OCI-LY1 (cell line): Measurements from ENCODE around the gene NHP2.

Experiments
- H2AFZ ChIP-seq: fragments of 200-600 bp; sonication (generic), shearing (Covaris generic); 2 replicates; pipeline ENCODE4 v1.6.0; 2014; ENCODE audit warnings: antibody characterized with exemption, mild to moderate bottlenecking, low read length
- H3F3A ChIP-seq: fragments of 200-600 bp; sonication (generic), shearing (Covaris generic); 2 replicates; pipeline ENCODE4 v1.6.0; 2014; ENCODE audit warnings: mild to moderate bottlenecking, antibody characterized with exemption, low read length, moderate library complexity; ENCODE audit not compliant: insufficient read depth
- H3K27ac ChIP-seq: fragments of 200-600 bp; sonication (generic); 2 replicates; pipeline ENCODE4 v1.5.1; 2014; ENCODE audit warnings: low read length, mixed run types, mild to moderate bottlenecking, low read depth; ENCODE audit not compliant: poor library complexity, severe bottlenecking
- H3K27me3 ChIP-seq: fragments of 200-600 bp; sonication (generic); 2 replicates; pipeline ENCODE4 v1.6.0; 2014; ENCODE audit warnings: antibody characterized with exemption, mild to moderate bottlenecking, low read length, moderate library complexity; ENCODE audit not compliant: insufficient read depth
- H3K36me3 ChIP-seq: fragments of 200-600 bp; sonication (generic); 2 replicates; pipeline ENCODE4 v1.6.1; 2014; ENCODE audit warnings: mild to moderate bottlenecking, antibody characterized with exemption, low read length, moderate library complexity, mixed read lengths; ENCODE audit not compliant: insufficient read depth
- H3K4me1 ChIP-seq: fragments of 200-600 bp; sonication (generic); 2 replicates; pipeline ENCODE4 v1.5.1; 2014; ENCODE audit warnings: mild to moderate bottlenecking, low read length, moderate library complexity; ENCODE audit not compliant: insufficient read depth, severe bottlenecking
- H3K4me2 ChIP-seq: fragments of 200-600 bp; sonication (generic), shearing (Covaris generic); 2 replicates; pipeline ENCODE4 v1.6.1; 2014; ENCODE audit warnings: low read length
- H3K4me3 ChIP-seq: fragments of 200-600 bp; sonication (generic); 2 replicates; pipeline ENCODE4 v1.5.1; 2014; ENCODE audit warnings: low read length, low read depth, mild to moderate bottlenecking, mixed read lengths; ENCODE audit not compliant: poor library complexity, severe bottlenecking
- H3K79me2 ChIP-seq: fragments of 200-600 bp; shearing (Covaris generic); 2 replicates; pipeline ENCODE4 v1.6.1; 2016; ENCODE audit warnings: mixed run types, low read length, mixed read lengths; ENCODE audit not compliant: insufficient read depth
- H3K9ac ChIP-seq: fragments of 200-600 bp; sonication (generic), shearing (Covaris generic); 2 replicates; pipeline ENCODE4 v1.6.1; 2014; ENCODE audit warnings: mild to moderate bottlenecking, low read length, mixed read lengths
- H3K9me2 ChIP-seq: fragments of 200-600 bp; sonication (generic), shearing (Covaris generic); 2 replicates; pipeline ENCODE4 v1.6.1; 2014; ENCODE audit warnings: low read depth, mild to moderate bottlenecking, low read length, mixed read lengths
- H3K9me3 ChIP-seq: fragments of 200-600 bp; shearing (Covaris generic); 2 replicates; pipeline ENCODE4 v1.6.1; 2014; ENCODE audit warnings: low read length, mixed read lengths
- H4K20me1 ChIP-seq: fragments of 200-600 bp; sonication (generic), shearing (Covaris generic); 2 replicates; pipeline ENCODE4 v1.6.0; 2016; ENCODE audit warnings: mild to moderate bottlenecking, low read length; ENCODE audit not compliant: insufficient read depth
- CTCF ChIP-seq: fragments of 200-600 bp; sonication (generic), shearing (Covaris generic); IDR thresholded peaks from 2 replicates; pipeline ENCODE4 v1.5.1; 2017; ENCODE audit warnings: mild to moderate bottlenecking, antibody characterized with exemption, low read length, moderate library complexity, mixed read lengths
- EZH2 ChIP-seq: fragments of 200-600 bp; sonication (generic), shearing (Covaris generic); IDR thresholded peaks from 2 replicates; pipeline ENCODE4 v1.8.0; 2017; ENCODE audit warnings: borderline replicate concordance, mixed run types, mild to moderate bottlenecking, antibody characterized with exemption, low read length, moderate library complexity, mixed read lengths

Gene NHP2

GRCh38 chr5:178106086-178106485 lies 47.6 kb downstream of the NHP2 start:
- H3K27ac ChIP-seq, result no peak overlapping the region
- TF ChIP-seq EZH2 (no peak), CTCF (no peak)
- no peaks in the 10 kb centered on the region for H3K79me2 ChIP-seq

GRCh38 chr5:178104492-178104891 lies 49.2 kb downstream of the NHP2 start:
- no peaks in the 10 kb centered on the region for H4K20me1 ChIP-seq
- no peak overlapping the region for H2AFZ ChIP-seq
- no peaks in the 10 kb centered on the region for H3K4me1 ChIP-seq
- H3F3A ChIP-seq, result no peaks in the 10 kb centered on the region
- no peaks in the 10 kb centered on the region for H3K27me3 ChIP-seq
- no peak overlapping the region for H3K9ac ChIP-seq
- no peak overlapping the region for H3K4me3 ChIP-seq
- no peaks in the 10 kb centered on the region for H3K79me2 ChIP-seq
- no peaks in the 10 kb centered on the region for H3K9me2 ChIP-seq
- no peaks in the 10 kb centered on the region for H3K36me3 ChIP-seq
- TF ChIP-seq EZH2 (no peak), CTCF (no peak)
- H3K9me3 ChIP-seq, result no peaks in the 10 kb centered on the region
- no peak overlapping the region for H3K27ac ChIP-seq
- H3K4me2 ChIP-seq, result no peak overlapping the region

More at GRCh38 chr5:178106086-178106485, 47.6 kb downstream of the NHP2 start:
- Histone ChIP-seq H3K9me2 (no peaks in the 10 kb centered on the region), H3K4me3 (no peak overlapping the region), H3K4me2 (no peak overlapping the region), H3K36me3 (no peaks in the 10 kb centered on the region), H2AFZ (no peak overlapping the region), H3K9ac (no peak overlapping the region), H3K27me3 (0 out of 2 replicates have a peak, but pooled peaks cover 8% of the 10 kb centered on the region), H3F3A (no peaks in the 10 kb centered on the region), H4K20me1 (no peaks in the 10 kb centered on the region), H3K4me1 (no peaks in the 10 kb centered on the region), H3K9me3 (no peaks in the 10 kb centered on the region)

GRCh38 chr5:178103612-178104011 lies 50.1 kb downstream of the NHP2 start:
- no peaks in the 10 kb centered on the region for H3K9me3 ChIP-seq
- H4K20me1 ChIP-seq, result no peaks in the 10 kb centered on the region
- H3K27ac ChIP-seq, result no peak overlapping the region
- no peaks in the 10 kb centered on the region for H3K9me2 ChIP-seq
- H3K9ac ChIP-seq, result no peak overlapping the region
- no peaks in the 10 kb centered on the region for H3K79me2 ChIP-seq
- H3K4me3 ChIP-seq, result no peak overlapping the region
- H2AFZ ChIP-seq, result no peak overlapping the region
- no peaks in the 10 kb centered on the region for H3K27me3 ChIP-seq
- TF ChIP-seq CTCF (no peak), EZH2 (no peak)
- H3K4me2 ChIP-seq, result no peak overlapping the region
- no peaks in the 10 kb centered on the region for H3F3A ChIP-seq
- H3K36me3 ChIP-seq, result no peaks in the 10 kb centered on the region
- no peaks in the 10 kb centered on the region for H3K4me1 ChIP-seq
